HG02840 (cell line): ENCODE results near the gene HSF5.
"Not testable (repeated sequence)": the region's sequence is repeated elsewhere in the genome, so short reads cannot be mapped to it uniquely, and the experiment has no call there.

ENCODE experiments used
- ATAC-seq: cut with Tn5 transposase; IDR thresholded peaks from one replicate; pipeline ENCODE4 v1.9.1; 2021; ENCODE audit warnings: mild to moderate bottlenecking, moderate library complexity, moderate number of reproducible peaks; ENCODE audit not compliant: unreplicated experiment, low FRiP score

Gene HSF5

DNA sequence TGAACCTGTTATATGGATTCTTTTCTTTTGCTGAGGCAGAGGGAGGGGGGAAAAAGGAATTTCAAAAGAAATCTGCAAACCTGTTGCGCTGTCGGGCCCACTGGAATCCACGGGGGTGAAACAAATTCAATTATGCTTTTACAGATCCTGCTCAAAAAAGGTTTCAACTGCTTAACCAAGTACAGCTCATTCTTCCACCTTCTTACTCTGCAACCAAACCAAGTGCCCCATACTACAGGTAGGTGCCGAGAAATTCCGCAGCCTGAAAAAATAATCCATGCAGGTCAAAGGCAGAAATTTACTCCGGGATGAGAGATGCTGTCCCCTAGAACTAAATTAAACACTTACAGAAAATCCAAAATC, 71.3 kb downstream of the HSF5 start:
- no peak for ATAC-seq

- ATAC-seq: no peak
These were observed 71.8 kb downstream of the HSF5 start for GRCh38 chr17:58416396-58416795.

DNA sequence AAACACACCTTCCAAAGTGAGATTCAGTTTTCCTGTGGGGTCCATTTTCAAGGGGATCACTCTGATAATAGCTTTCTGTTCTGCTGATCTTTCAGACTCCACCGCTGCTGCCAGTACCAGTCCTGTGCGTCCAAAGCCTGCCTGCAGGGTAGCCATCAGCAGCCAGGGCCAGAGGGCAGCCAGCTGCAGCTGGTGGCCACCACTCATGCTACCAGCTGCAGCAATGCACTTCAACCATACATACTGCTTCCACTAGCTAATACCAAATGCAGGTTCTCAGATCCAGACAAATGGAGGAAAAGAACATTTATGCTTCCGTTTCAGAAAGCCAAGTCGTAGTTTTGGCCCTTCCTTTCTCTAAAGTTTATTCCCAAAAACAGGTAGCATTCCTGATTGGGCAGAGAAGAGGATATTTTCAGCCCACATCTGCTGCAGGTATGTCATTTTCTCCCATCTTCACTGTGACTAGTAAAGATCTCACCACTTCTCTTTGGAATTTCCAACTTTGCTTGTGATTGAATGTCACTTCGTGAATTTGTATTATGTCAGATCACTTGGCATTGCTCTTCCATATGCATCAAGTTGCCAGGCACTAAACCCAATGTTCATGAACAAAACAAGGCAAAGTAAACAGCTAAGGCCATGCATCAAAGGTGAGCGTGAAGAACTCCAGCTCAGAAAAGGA, 72.7 kb downstream of the HSF5 start:
- ATAC-seq: no peak

GRCh38 chr17:58414596-58414997, 73.6 kb downstream of the HSF5 start:
- ATAC-seq: no peak

DNA sequence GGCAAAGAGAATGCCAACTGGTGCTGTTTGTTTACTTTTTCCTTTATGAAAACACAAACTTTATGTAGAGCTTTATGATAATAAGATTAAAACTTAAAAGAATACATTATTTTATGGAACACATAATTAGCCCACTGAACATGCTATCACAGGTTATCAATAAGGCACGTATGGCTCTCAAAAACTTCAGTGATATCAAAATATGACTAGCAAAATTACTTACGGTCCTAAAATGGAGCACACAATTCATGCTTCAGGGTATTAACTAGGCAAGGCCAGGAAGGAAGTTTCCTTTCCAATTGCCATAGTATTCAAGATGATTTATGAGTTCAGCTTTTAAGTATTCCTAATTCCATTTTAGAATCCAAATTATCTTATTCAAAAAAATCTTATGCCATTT, 74.5 kb downstream of the HSF5 start:
- ATAC-seq: no peak

DNA sequence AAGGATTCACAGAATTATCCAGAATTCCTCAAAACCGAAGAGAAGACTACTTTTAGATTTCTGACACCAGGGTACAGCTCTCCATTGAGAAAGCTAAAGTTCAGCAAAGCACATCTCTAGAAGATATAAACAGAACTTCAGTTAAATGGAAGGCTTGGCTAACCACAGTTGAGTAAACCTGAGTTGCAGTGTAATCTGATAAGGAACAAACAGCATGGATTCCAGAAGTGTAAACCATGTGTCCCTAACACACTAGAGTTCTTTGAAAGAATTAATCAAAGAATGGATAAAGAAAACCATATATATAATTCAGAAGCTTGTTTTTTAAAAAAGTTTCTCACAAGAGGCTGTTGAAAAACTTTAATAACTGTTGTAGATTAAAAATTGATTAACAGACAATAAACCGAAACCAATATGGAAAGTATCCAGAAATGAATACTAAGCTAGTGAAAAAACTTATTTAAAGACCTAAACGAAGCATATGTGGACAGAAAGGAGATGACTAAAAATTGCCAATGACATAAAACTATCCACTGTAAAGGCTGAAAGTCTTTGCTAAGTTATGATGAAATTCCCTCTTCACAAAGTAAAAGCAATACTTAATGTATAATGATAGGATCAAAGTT, 75.1 kb downstream of the HSF5 start:
- ATAC-seq: no peak

- ATAC-seq: no peak
These were observed 76.0 kb downstream of the HSF5 start for GRCh38 chr17:58412064-58412703.

GRCh38 chr17:58411408-58411894, 76.8 kb downstream of the HSF5 start:
- ATAC-seq: no peak

- no peak for ATAC-seq
These were observed 77.3 kb downstream of the HSF5 start for GRCh38 chr17:58410714-58411407.

DNA sequence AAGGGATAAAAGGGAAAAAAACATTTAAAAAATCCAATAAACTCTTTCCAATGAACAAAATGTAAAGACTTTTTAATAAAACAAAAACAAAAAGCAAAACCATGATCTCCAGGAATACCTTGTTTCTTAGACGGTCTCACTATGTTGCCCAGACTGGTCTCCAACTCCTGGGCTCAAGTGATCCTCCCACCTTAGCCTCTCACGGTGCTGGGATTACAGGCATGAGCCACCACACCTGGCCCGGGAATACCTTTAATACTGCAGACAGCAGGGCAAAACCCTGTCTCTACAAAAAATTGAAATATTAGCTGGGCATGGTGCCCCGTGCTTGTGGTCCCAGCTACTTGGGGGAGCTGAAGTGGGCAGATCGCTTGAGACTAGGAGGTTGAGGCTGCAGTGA, 78.8 kb downstream of the HSF5 start:
- no peak for ATAC-seq

DNA sequence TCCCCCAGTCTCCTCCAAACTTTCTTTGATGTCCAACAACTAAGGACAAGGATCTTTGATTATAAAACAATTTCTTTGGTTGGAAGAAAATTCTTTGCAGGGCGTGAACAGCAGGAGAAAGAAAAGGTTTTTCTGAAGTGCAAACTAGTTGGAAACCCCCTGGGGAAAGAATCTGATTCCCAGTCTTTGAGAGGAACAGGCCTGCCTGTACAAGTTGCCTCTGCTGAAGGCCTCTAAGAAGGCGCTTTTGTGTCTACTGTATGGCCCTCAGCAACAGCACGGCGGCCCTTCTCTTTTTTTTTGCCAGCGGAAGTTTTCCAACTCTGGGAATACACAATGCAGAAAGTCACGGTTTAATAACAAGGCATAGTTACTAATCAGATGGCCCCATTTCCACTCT, 84.9 kb downstream of the HSF5 start:
- no peak for ATAC-seq

GRCh38 chr17:58402679-58403078, 85.5 kb downstream of the HSF5 start:
- no peak for ATAC-seq

DNA sequence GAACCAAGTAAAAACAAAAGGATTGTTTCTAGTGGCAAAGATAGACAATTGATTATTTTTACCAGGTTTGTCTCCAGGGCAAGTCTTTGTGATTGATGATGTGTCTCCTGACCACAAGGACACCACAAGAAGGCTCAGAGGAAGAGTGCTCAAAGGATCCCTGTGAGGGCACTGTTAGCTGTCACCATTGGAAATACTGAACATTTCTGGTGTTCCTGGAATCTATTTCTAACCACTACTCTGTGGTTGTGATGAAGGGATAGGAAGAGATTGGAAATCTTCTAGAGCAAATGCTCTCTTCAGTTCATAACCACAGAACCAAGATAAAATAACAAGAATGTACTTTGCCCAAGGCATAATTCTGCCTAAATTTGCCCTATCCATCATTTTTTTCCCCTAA, 86.2 kb downstream of the HSF5 start:
- no peak for ATAC-seq

DNA sequence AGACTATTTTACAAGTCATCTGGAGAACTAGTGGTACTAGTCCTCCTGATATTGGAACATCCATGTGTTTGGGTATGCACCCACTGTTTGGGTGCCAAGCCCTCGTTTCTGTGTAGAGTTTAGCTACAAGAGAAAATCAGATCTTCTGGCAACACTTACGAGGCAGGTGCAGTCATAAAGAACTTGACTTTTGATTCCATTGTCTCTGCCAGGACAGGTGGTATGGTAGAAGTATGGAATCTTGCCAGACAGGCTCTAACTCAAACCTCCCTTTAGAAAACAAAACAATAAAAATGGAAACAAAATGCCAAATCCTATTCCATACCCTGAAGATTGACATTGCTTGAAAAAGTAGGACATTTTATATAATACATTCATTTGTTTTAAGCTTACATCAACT, 86.9 kb downstream of the HSF5 start:
- no peak for ATAC-seq

GRCh38 chr17:58400826-58401225, 87.4 kb downstream of the HSF5 start:
- no peak for ATAC-seq

DNA sequence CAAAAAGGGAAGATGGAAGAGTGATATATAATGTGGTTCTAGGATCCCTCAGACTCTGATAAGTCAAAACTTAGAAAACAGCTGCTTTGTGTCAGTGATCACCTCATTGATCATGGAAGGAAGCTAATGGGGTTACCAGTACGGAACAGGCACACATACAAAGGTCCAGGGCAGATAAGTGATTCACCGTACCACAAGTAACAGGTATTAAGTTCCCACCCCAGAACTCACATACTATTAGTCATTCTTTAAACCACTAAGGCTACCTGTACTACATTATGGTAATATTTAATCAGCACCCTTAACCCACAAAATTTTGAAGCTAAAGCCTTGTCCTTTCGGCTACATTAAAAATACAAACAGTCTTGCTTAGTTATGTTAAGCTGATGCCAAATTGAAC, 88.2 kb downstream of the HSF5 start:
- no peak for ATAC-seq

- ATAC-seq: no peak
These were observed 89.5 kb downstream of the HSF5 start for GRCh38 chr17:58398574-58399266.

DNA sequence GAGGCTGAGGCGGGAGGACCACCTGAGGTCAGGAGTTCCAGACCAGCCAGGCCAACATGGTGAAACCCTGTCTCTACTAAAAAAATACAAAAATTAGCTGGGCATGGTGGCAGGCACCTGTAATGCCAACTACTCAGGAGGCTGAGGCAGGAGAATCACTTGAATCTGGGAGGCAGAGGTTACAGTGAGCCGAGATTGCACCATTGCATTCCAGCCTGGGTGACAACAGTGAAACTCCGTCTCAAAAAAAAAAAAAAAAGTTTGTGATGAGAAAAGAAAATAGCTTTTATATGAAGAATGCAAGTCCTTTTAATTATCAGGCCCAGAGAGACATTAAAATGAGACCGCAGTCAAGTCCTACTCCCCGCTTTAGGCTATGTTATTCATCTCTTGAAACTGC, 90.8 kb downstream of the HSF5 start:
- not testable (repeated sequence) for ATAC-seq

DNA sequence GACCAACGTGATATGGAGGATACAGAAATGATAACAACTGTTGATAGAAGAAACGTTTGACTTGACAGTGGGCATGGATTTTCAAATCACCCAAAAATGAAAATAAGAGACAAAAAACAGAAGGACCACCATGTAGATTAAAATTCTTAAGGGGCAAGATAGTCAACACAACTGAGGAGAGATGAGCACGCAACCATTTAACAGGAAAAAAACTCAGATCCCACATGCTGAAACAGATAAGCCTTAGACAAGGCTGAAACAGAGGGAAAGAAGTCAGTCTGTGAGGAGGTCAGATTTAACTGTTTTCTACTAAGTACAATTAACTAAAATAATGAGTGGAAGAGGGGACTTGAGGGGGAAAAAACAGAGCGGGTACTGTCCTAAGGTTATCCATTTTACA, 92.0 kb downstream of the HSF5 start:
- ATAC-seq: no peak

- ATAC-seq: no peak
These were observed 93.5 kb downstream of the HSF5 start for GRCh38 chr17:58394534-58395223.
